ENCODE measurements around the gene HEPHL1.
A peak's percentile ranks its signal among the peaks of the same experiment; 100 is the strongest.

The HEPHL1 gene

DNA sequence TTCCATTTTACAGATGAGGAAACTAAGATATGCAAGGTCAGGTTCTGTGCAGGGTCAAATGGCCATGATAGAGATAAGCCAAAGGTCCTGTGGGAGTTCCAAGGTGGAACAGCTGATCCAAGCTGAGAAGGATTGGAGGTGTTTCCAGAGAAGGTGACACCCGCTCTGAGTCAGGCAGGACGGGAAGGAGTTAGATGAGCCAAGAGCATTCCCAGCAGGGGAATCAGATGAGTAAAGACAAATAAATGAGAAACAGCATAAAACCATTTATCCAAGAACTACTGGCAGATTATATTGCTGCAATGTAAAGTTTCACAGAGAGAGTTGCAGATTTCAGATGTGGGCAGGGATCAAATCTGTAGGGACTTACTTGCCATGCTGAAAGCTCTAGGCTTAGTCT, 18.9 kb upstream of the HEPHL1 start:
- H3K4me3 ChIP-seq (replicated peaks in 1 of 2; ENCODE audit: low read depth in 2 of 2, low read length in 2 of 2): no peak overlapping the region
- DNase-seq (ENCODE audit: low read depth in 2 of 2): peak in 1 of 2 donors; percentile 59
- TF ChIP-seq CTCF (IDR thresholded peaks at IDR 0.05; ENCODE audit: low read depth, low read length): no peak

GRCh38 chr11:94007426-94007825, 13.7 kb upstream of the HEPHL1 start:
- TF ChIP-seq CTCF (IDR thresholded peaks at IDR 0.05; ENCODE audit: low read depth, low read length): no peak
- no peak overlapping the region for H3K4me3 ChIP-seq (replicated peaks in 1 of 2; ENCODE audit: low read depth in 2 of 2, low read length in 2 of 2)
- no peak for DNase-seq (ENCODE audit: low read depth in 2 of 2)

GRCh38 chr11:94007906-94008305, 13.2 kb upstream of the HEPHL1 start:
- no peak for TF ChIP-seq CTCF (IDR thresholded peaks at IDR 0.05; ENCODE audit: low read depth, low read length)
- H3K4me3 ChIP-seq (replicated peaks in 1 of 2; ENCODE audit: low read depth in 2 of 2, low read length in 2 of 2): no peak overlapping the region
- DNase-seq (ENCODE audit: low read depth in 2 of 2): no peak

DNA sequence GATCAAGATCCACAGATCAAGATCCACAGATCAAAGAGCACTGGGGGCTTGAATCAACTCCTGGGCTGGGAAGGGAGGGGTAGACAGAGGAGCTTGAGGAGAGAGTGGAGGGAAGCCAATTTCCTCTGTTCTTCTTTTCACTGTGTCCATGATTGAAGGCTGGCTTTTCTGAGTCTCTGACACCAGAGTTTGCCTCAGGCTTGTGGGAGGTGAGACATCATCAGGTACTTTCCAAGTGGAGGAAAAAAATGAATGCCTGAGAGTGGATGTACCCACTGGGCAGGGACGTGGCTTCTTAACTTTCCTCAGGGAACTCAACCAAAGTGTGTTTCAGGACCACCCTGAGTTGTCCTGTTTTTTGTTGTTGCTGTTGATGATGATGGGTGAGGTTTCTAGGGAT, 11.0 kb upstream of the HEPHL1 start:
- no peak for TF ChIP-seq CTCF (IDR thresholded peaks at IDR 0.05; ENCODE audit: low read depth, low read length)
- no peak for DNase-seq (ENCODE audit: low read depth in 2 of 2)

GRCh38 chr11:94011478-94011877, 9.7 kb upstream of the HEPHL1 start:
- DNase-seq (ENCODE audit: low read depth in 2 of 2): no peak
- TF ChIP-seq CTCF (IDR thresholded peaks at IDR 0.05; ENCODE audit: low read depth, low read length): no peak

More for the DNA sequence above, 11.0 kb upstream of the HEPHL1 start:
- no peak overlapping the region for H3K4me3 ChIP-seq (replicated peaks in 1 of 2; ENCODE audit: low read depth in 2 of 2, low read length in 2 of 2)

DNA sequence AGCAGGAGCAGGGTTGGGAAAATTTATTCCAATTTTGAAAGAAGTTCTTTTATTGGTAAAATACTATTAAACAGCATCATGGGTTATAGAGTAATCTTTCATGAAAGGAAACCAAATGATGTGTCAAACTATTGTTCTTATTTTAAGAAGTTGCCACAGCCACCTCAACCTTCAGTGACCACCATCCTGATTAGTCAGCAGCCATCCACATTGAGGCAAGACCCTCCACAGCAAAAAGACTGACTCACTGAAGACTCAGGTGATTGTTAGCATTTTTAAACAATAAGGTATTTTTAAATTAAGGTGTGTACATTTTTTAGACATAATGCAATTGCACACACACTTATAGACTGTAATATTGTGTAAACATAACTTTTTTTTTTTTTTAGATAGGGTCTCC, 3.7 kb upstream of the HEPHL1 start:
- TF ChIP-seq CTCF (IDR thresholded peaks at IDR 0.05; ENCODE audit: low read depth, low read length): no peak
- peak in 1 of 2 donors; percentile 79 for DNase-seq (ENCODE audit: low read depth in 2 of 2)
- no peak overlapping the region for H3K4me3 ChIP-seq (replicated peaks in 1 of 2; ENCODE audit: low read depth in 2 of 2, low read length in 2 of 2)

More at GRCh38 chr11:94011478-94011877, 9.7 kb upstream of the HEPHL1 start:
- no peak overlapping the region for H3K4me3 ChIP-seq (replicated peaks in 1 of 2; ENCODE audit: low read depth in 2 of 2, low read length in 2 of 2)

DNA sequence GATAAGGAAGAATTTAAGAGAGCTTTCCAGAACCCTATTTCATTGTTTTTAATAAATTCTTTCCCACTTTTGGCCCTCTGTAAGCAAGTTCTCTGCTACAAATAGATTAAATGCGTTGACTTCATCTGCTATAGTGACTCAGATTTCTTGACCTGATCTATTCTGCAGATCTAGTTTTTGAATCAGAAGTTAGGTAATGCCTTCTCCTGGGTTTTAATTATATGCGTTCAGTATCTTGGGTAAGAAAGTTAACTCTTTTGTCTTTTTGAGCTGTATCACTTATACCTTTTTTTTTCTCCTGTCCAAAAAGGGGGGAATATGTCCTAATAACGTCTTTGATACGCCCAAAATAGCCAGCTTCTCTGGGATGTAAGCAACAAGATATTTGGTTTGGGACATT, 2.4 kb upstream of the HEPHL1 start:
- no peak overlapping the region for H3K4me3 ChIP-seq (replicated peaks in 1 of 2; ENCODE audit: low read depth in 2 of 2, low read length in 2 of 2)
- no peak for TF ChIP-seq CTCF (IDR thresholded peaks at IDR 0.05; ENCODE audit: low read depth, low read length)
- peak in 1 of 2 donors; percentile 32 for DNase-seq (ENCODE audit: low read depth in 2 of 2)

All from cardiac fibroblast (primary cell).